ENCODE measurements around the gene CDH13. TPM values are rescaled to one million over a fixed set of nuclear protein-coding genes. Genes with fewer than 3 reads are reported as not detected.

CDH13 gene
- total RNA-seq, 2 donors from 2014 or later, result 2.9 TPM; not detected in 1

- Histone ChIP-seq H3K4me1 (no peaks in the 10 kb centered on the region), H3K36me3 (replicated peaks in 1 of 2; ENCODE audit: insufficient read depth in 1 of 2, low read depth in 2 of 2) (no peaks in the 10 kb centered on the region), H3K27me3 (no peaks in the 10 kb centered on the region), H3K27ac (no peak overlapping the region), H3K9me3 (no peaks in the 10 kb centered on the region), H3K4me3 (no peak overlapping the region)
- TF ChIP-seq CTCF (IDR thresholded peaks at IDR 0.05) (no peak), POLR2A (IDR thresholded peaks at IDR 0.05) (no peak)
- ATAC-seq (no peak), DNase-seq (no peak)
- WGBS, 2 donors, result 78 to 84% methylated on average over 9 of the region's 9 CpGs
- intact Hi-C loops (cut with DNase I), result no loop called here
Observed at GRCh38 chr16:83258366-83258928, 631.7 kb downstream of the CDH13 start.

DNA sequence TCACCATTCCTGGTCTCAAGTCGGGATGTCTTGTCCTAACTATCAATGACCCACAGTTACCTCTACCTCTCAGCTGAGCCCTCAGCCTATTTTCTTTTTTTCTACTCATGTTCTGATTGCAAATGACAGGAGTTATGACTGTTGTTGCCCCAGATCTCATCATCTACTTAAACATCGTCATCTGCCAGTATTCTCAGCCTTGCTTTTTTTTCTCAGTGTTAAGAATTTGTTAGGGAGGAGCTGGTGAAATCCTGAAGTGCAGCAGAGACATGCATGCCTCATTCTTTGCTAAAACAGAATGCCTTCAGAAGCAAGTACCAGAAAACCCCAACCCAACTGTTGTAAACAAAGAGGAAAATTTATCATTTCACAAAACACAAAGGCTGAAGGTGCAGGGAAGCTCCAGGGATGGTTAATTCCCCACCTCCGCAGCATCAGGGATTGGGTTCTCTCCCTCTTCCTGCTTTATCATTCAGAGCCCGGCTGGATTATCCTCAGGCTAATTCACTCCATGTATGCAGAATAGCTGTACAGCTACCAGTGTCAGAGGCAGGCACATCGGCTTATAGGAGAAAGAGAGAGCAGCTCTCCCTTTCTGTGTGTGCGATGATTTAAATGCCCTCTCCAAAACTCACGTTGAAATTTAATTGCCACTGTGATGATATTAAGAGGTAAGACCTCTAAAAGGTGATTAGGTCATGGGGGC lies 640.2 kb downstream of the CDH13 start:
- Histone ChIP-seq H3K27ac (no peak overlapping the region), H3K9me3 (no peaks in the 10 kb centered on the region), H3K27me3 (no peaks in the 10 kb centered on the region), H3K36me3 (replicated peaks in 1 of 2; ENCODE audit: insufficient read depth in 1 of 2, low read depth in 2 of 2) (no peaks in the 10 kb centered on the region), H3K4me3 (no peak overlapping the region), H3K4me1 (no peaks in the 10 kb centered on the region)
- DNase-seq (no peak), ATAC-seq (no peak)
- TF ChIP-seq POLR2A (IDR thresholded peaks at IDR 0.05) (no peak), CTCF (IDR thresholded peaks at IDR 0.05) (no peak)
- intact Hi-C loops (cut with DNase I), result no loop called here
- 47 to 62% methylated on average over 6 to 7 of the region's 7 CpGs for WGBS, 2 donors

DNA sequence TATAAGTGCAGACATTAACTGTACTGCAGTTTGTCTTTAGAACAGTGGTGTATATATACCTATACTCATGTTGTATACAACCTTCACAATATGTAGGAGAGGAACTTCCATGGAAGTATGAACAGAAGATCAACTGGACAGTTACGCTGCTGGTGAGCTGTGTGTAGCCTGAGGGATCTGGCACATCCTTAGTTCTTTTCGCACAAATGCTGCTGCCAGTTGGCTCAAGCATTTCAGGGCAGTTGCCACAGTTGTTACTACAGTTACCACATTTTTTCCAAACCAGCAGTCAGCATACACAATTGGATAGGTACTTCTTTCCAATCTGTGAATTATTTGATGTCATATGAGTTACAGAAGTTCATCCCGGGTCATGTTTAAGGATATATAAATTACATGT lies 641.4 kb downstream of the CDH13 start:
- Histone ChIP-seq H3K4me1 (no peaks in the 10 kb centered on the region), H3K27me3 (no peaks in the 10 kb centered on the region), H3K4me3 (no peak overlapping the region), H3K27ac (no peak overlapping the region), H3K36me3 (replicated peaks in 1 of 2; ENCODE audit: insufficient read depth in 1 of 2, low read depth in 2 of 2) (no peaks in the 10 kb centered on the region), H3K9me3 (no peaks in the 10 kb centered on the region)
- TF ChIP-seq CTCF (IDR thresholded peaks at IDR 0.05), result no peak
- no peak for TF ChIP-seq POLR2A (IDR thresholded peaks at IDR 0.05)
- no peak for DNase-seq
- intact Hi-C loops (cut with DNase I), result no loop called here
- 54 to 69% methylated on average over 3 of the region's 3 CpGs for WGBS, 2 donors
- no peak for ATAC-seq

DNA sequence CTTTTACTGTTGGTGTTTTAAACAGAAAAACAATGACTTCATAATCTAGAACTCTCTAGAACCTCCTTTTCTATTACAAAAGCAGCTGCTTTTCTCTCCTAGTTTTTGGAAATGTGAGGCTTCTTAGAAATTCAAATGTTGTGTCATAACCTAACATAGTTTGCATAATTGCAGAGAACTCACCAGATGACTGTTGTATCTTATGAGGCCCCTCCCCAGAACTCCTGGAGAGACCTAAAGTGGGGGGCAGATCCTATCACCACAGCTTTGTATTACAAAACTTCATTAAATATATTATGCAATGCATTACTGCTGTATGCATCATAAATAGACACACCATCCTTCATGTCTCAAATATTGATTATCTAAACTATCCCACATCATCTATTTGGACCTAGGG lies 642.3 kb downstream of the CDH13 start:
- intact Hi-C loops (cut with DNase I), result no loop called here
- H3K9me3 ChIP-seq, result no peaks in the 10 kb centered on the region
- H3K4me1 ChIP-seq, result no peaks in the 10 kb centered on the region
- H3K27me3 ChIP-seq, result no peaks in the 10 kb centered on the region
- H3K4me3 ChIP-seq, result no peak overlapping the region
- TF ChIP-seq CTCF (IDR thresholded peaks at IDR 0.05) (no peak), POLR2A (IDR thresholded peaks at IDR 0.05) (no peak)
- DNase-seq (no peak), ATAC-seq (no peak)
- H3K27ac ChIP-seq, result no peak overlapping the region
- no peaks in the 10 kb centered on the region for H3K36me3 ChIP-seq (replicated peaks in 1 of 2; ENCODE audit: insufficient read depth in 1 of 2, low read depth in 2 of 2)

DNA sequence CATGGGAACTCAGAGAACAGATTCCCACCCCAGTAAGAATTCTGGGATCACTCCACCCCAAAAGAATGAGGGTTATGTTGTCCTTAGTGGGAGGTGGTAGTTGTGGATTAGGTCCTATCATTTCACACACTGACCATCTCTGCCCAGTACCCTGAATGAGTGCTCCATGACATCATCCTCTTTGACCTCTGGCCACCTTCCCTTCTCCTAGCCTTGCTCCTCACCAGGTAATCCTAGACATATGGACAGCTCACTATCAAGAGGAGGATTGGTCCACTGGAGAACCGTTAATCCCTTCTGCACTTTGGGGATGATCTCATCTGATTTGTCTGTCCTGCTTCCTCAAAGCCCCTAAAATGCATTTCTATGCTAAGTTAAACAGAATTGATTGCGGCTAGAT lies 642.8 kb downstream of the CDH13 start:
- no peak for TF ChIP-seq CTCF (IDR thresholded peaks at IDR 0.05)
- no peak for TF ChIP-seq POLR2A (IDR thresholded peaks at IDR 0.05)

More for the DNA sequence above, 642.8 kb downstream of the CDH13 start:
- Histone ChIP-seq H3K27me3 (no peaks in the 10 kb centered on the region), H3K4me3 (no peak overlapping the region), H3K4me1 (no peaks in the 10 kb centered on the region), H3K9me3 (no peaks in the 10 kb centered on the region), H3K27ac (no peak overlapping the region), H3K36me3 (replicated peaks in 1 of 2; ENCODE audit: insufficient read depth in 1 of 2, low read depth in 2 of 2) (no peaks in the 10 kb centered on the region)
- no peak for ATAC-seq
- intact Hi-C loops (cut with DNase I), result no loop called here
- DNase-seq, result no peak
- 58 to 67% methylated on average over 2 of the region's 2 CpGs for WGBS, 2 donors

All from body of pancreas (tissue), 4 donors.